Parathyroid adenoma (tissue), 2 donors: ENCODE results near the gene SLC24A1.

Experiments used
- H2AFZ ChIP-seq: fragments of 300-600 bp; sonication (generic); one replicate; pipeline ENCODE4 v1.7.0; 2017; ENCODE audit warnings: antibody characterized with exemption, mild to moderate bottlenecking
- H3K27ac ChIP-seq: fragments of 300-600 bp; sonication (generic); one replicate; pipeline ENCODE4 v1.7.0; 2017
- H3K27me3 ChIP-seq: fragments of 300-600 bp; sonication (generic); one replicate; pipeline ENCODE4 v1.7.0; 2017; ENCODE audit warnings: low read length; ENCODE audit not compliant: control insufficient read depth, insufficient read depth
- H3K36me3 ChIP-seq: fragments of 300-600 bp; sonication (generic); one replicate; pipeline ENCODE4 v1.7.0; 2017; ENCODE audit warnings: low read length; ENCODE audit not compliant: control insufficient read depth, insufficient read depth
- H3K4me1 ChIP-seq: fragments of 300-600 bp; sonication (generic); one replicate; pipeline ENCODE4 v1.7.0; 2017; ENCODE audit warnings: control low read depth
- H3K4me2 ChIP-seq: fragments of 300-600 bp; sonication (generic); one replicate; pipeline ENCODE4 v1.7.0; 2017; ENCODE audit warnings: low read length
- H3K4me3 ChIP-seq: fragments of 300-600 bp; sonication (generic); one replicate; pipeline ENCODE4 v1.7.0; 2017; ENCODE audit warnings: low read depth, low read length
- H3K79me2 ChIP-seq: fragments of 300-600 bp; sonication (generic); one replicate; pipeline ENCODE4 v1.7.0; 2017; ENCODE audit warnings: control low read depth
- H3K9ac ChIP-seq: fragments of 300-600 bp; sonication (generic); one replicate; pipeline ENCODE4 v1.7.0; 2017; ENCODE audit warnings: mild to moderate bottlenecking
- H3K9me3 ChIP-seq: fragments of 300-600 bp; sonication (generic); one replicate; pipeline ENCODE4 v1.7.0; 2017; ENCODE audit warnings: low read length; ENCODE audit not compliant: control insufficient read depth
- TF ChIP-seq, protein P1 (sequence below): fragments of 300-600 bp; sonication (generic); IDR thresholded peaks from one replicate; pipeline ENCODE4 v1.7.0; 2017; ENCODE audit warnings: antibody characterized with exemption, mild to moderate bottlenecking
- donor health status: primary hyperparathyroidism.

SLC24A1 gene

DNA sequence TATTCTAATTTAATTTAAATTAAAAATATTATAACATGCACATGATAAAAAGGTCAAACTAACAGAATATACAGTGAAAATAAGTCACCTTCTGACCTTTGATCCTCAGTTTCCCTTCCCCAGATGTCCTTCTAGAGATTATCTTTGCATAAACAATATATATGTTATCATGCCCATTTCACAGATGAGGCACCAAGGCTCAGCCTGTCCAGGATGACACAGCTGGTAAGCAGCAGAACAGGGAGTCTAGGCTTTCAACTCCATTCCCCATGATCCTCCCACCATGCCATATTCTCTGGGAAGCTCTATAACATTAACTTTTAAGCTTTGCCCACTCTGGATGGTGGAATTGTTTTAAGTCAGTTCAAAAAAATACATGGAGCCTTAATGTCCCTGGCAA, 1.4 kb downstream of the SLC24A1 start:
- H3K4me1 ChIP-seq = no peaks in the 10 kb centered on the region
- no peak overlapping the region for H3K4me2 ChIP-seq
- no peaks in the 10 kb centered on the region for H3K79me2 ChIP-seq
- H3K27me3 ChIP-seq = no peaks in the 10 kb centered on the region
- no peak overlapping the region for H3K9ac ChIP-seq
- H3K9me3 ChIP-seq = no peaks in the 10 kb centered on the region
- no peak overlapping the region for H3K27ac ChIP-seq
- TF ChIP-seq, protein P1, sequence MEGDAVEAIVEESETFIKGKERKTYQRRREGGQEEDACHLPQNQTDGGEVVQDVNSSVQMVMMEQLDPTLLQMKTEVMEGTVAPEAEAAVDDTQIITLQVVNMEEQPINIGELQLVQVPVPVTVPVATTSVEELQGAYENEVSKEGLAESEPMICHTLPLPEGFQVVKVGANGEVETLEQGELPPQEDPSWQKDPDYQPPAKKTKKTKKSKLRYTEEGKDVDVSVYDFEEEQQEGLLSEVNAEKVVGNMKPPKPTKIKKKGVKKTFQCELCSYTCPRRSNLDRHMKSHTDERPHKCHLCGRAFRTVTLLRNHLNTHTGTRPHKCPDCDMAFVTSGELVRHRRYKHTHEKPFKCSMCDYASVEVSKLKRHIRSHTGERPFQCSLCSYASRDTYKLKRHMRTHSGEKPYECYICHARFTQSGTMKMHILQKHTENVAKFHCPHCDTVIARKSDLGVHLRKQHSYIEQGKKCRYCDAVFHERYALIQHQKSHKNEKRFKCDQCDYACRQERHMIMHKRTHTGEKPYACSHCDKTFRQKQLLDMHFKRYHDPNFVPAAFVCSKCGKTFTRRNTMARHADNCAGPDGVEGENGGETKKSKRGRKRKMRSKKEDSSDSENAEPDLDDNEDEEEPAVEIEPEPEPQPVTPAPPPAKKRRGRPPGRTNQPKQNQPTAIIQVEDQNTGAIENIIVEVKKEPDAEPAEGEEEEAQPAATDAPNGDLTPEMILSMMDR = no peak
- H2AFZ ChIP-seq = no peak overlapping the region
- H3K4me3 ChIP-seq = no peak overlapping the region
- no peaks in the 10 kb centered on the region for H3K36me3 ChIP-seq

- Histone ChIP-seq H3K27ac (no peak overlapping the region), H3K4me2 (no peak overlapping the region), H3K4me1 (no peaks in the 10 kb centered on the region), H3K9ac (no peak overlapping the region), H3K36me3 (no peaks in the 10 kb centered on the region), H3K79me2 (no peaks in the 10 kb centered on the region), H2AFZ (no peak overlapping the region), H3K9me3 (no peaks in the 10 kb centered on the region), H3K4me3 (no peak overlapping the region), H3K27me3 (no peaks in the 10 kb centered on the region)
- TF ChIP-seq, protein P1 = no peak
These were observed 5.1 kb downstream of the SLC24A1 start for GRCh38 chr15:65626856-65627255.

- no peaks in the 10 kb centered on the region for H3K36me3 ChIP-seq
- TF ChIP-seq, protein P1 = no peak
- H3K9me3 ChIP-seq = no peaks in the 10 kb centered on the region
These were observed 7.8 kb downstream of the SLC24A1 start for GRCh38 chr15:65629548-65629947.

DNA sequence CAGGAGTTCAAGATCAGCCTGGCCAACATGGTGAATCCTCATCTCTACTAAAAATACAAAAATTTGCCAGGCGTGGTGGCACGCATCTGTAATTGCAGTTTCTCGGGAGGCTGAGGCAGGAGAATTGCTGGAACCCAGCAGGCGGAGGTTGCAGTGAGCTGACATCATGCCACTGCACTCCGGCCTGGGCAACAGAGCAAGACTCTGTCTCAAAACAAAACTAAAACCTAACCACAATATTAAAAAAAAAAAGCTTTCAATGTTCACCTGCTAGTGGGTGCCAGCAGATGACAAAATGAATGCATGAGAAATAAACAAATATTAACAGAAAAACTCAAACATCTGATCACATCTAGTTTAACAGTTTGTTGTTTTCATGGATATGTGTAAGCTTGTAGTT, 9.0 kb downstream of the SLC24A1 start:
- TF ChIP-seq, protein P1 = no peak
- H3K9me3 ChIP-seq = no peaks in the 10 kb centered on the region
- H3K9ac ChIP-seq = no peak overlapping the region
- no peaks in the 10 kb centered on the region for H3K27me3 ChIP-seq
- no peaks in the 10 kb centered on the region for H3K4me1 ChIP-seq
- H3K79me2 ChIP-seq = no peaks in the 10 kb centered on the region
- no peak overlapping the region for H3K4me2 ChIP-seq
- no peak overlapping the region for H3K27ac ChIP-seq
- H2AFZ ChIP-seq = no peak overlapping the region
- no peaks in the 10 kb centered on the region for H3K36me3 ChIP-seq
- no peak overlapping the region for H3K4me3 ChIP-seq

More at GRCh38 chr15:65629548-65629947, 7.8 kb downstream of the SLC24A1 start:
- H2AFZ ChIP-seq = no peak overlapping the region
- no peak overlapping the region for H3K4me2 ChIP-seq
- H3K4me1 ChIP-seq = no peaks in the 10 kb centered on the region
- H3K4me3 ChIP-seq = no peak overlapping the region
- no peak overlapping the region for H3K9ac ChIP-seq
- H3K27me3 ChIP-seq = no peaks in the 10 kb centered on the region
- no peak overlapping the region for H3K27ac ChIP-seq
- no peaks in the 10 kb centered on the region for H3K79me2 ChIP-seq

- Histone ChIP-seq H3K9ac (no peak overlapping the region), H3K27me3 (no peaks in the 10 kb centered on the region), H3K79me2 (no peaks in the 10 kb centered on the region), H3K27ac (no peak overlapping the region), H3K9me3 (no peaks in the 10 kb centered on the region), H3K4me2 (no peak overlapping the region), H2AFZ (no peak overlapping the region), H3K36me3 (no peaks in the 10 kb centered on the region), H3K4me1 (no peaks in the 10 kb centered on the region), H3K4me3 (no peak overlapping the region)
- TF ChIP-seq, protein P1 = no peak
These were observed 9.8 kb downstream of the SLC24A1 start for GRCh38 chr15:65631503-65631902.
